ENCODE data around the gene SESN1.

SESN1 gene

DNA sequence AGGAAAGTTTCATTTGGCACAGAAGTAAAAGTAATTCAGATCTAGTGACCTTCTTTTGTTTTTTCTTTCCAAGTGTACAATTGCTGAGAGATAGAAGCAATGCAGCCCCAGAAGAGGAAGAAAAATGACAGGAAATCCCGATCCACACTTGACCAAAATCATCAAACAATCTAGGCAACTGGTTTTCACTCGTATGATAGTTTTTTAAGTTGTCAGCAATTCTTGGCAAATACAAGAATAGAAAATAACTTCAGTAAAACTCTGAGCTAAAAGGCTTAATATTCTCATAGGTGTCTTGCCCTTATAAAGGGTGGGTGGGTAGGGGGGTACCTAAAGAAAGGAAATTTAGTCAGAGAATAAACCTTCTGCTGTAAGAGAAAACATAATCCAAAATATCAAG is 36.0 kb downstream of the SESN1 start:
- no peak for TF ChIP-seq ZFP30 (CRISPR knock-in tag; IDR thresholded peaks at IDR 0.05)
- no peak for ATAC-seq

DNA sequence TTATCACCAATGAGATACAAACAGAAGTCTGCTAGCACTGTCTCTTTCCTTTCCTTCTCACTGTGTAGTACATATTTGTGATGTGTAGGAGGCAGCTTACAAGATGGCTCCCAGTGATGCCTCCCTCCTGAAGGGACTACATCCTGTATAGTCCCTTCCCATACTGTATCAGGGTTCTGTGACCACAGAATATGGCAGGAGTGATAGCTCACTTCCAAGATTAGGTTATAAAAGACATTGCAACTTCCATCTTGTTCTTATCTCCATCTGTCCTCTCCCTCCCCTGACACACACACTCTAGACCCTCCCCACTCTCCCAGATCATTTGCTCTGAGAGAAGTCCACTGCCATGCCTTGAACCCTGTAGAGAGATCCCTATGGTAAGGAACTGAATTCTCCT is 38.0 kb downstream of the SESN1 start:
- ATAC-seq = no peak
- TF ChIP-seq ARNTL (CRISPR knock-in tag; IDR thresholded peaks at IDR 0.05; ENCODE audit: borderline replicate concordance, low read depth) (no peak), ZNF565 (CRISPR knock-in tag; conservative IDR thresholded peaks at IDR 0.05; ENCODE audit: low read depth) (no peak), ZNF70 (CRISPR knock-in tag; IDR thresholded peaks at IDR 0.05) (no peak), ZFP30 (CRISPR knock-in tag; IDR thresholded peaks at IDR 0.05) (no peak), RARB (CRISPR knock-in tag; IDR thresholded peaks at IDR 0.05) (no peak), ZFP3 (CRISPR knock-in tag; IDR thresholded peaks at IDR 0.05) (no peak), PPARA (CRISPR knock-in tag; IDR thresholded peaks at IDR 0.05; ENCODE audit: borderline replicate concordance) (no peak)
- TF ChIP-seq, protein P1, sequence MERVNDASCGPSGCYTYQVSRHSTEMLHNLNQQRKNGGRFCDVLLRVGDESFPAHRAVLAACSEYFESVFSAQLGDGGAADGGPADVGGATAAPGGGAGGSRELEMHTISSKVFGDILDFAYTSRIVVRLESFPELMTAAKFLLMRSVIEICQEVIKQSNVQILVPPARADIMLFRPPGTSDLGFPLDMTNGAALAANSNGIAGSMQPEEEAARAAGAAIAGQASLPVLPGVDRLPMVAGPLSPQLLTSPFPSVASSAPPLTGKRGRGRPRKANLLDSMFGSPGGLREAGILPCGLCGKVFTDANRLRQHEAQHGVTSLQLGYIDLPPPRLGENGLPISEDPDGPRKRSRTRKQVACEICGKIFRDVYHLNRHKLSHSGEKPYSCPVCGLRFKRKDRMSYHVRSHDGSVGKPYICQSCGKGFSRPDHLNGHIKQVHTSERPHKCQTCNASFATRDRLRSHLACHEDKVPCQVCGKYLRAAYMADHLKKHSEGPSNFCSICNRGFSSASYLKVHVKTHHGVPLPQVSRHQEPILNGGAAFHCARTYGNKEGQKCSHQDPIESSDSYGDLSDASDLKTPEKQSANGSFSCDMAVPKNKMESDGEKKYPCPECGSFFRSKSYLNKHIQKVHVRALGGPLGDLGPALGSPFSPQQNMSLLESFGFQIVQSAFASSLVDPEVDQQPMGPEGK (CRISPR knock-in tag; IDR thresholded peaks at IDR 0.05; ENCODE audit: borderline replicate concordance) = no peak

DNA sequence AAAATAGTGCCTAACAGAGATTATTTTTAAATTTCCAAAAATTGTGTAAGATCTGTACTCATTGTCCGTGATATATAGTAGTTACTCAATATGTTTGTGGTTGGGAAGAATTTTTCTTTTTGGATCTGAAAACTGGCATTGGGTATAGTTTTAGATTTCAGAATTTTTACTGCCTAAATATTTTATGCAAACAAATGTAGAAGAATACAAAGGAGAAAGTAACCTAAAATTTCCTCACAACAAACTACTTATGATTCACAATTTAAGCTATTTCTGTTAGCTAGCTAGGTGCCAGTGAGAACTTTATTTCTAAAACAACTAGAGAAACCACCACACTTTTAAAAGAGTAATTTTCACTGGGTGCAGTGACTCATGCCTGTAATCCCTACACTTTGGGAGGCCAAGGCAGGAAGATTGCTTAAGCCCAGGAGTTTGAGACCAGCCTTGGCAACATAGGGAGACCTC is 38.8 kb downstream of the SESN1 start:
- no peak for TF ChIP-seq OSR1 (CRISPR knock-in tag; IDR thresholded peaks at IDR 0.05)
- TF ChIP-seq RARB (CRISPR knock-in tag; IDR thresholded peaks at IDR 0.05) = no peak
- TF ChIP-seq GLIS3 (CRISPR knock-in tag; IDR thresholded peaks at IDR 0.05) = no peak
- TF ChIP-seq ARNTL (CRISPR knock-in tag; IDR thresholded peaks at IDR 0.05; ENCODE audit: borderline replicate concordance, low read depth) = no peak
- no peak for TF ChIP-seq PPARA (CRISPR knock-in tag; IDR thresholded peaks at IDR 0.05; ENCODE audit: borderline replicate concordance)
- TF ChIP-seq, protein P1 (CRISPR knock-in tag; IDR thresholded peaks at IDR 0.05; ENCODE audit: borderline replicate concordance) = no peak
- TF ChIP-seq, protein P2, sequence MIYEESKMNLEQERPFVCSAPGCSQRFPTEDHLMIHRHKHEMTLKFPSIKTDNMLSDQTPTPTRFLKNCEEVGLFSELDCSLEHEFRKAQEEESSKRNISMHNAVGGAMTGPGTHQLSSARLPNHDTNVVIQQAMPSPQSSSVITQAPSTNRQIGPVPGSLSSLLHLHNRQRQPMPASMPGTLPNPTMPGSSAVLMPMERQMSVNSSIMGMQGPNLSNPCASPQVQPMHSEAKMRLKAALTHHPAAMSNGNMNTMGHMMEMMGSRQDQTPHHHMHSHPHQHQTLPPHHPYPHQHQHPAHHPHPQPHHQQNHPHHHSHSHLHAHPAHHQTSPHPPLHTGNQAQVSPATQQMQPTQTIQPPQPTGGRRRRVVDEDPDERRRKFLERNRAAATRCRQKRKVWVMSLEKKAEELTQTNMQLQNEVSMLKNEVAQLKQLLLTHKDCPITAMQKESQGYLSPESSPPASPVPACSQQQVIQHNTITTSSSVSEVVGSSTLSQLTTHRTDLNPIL (CRISPR knock-in tag; IDR thresholded peaks at IDR 0.05; ENCODE audit: low read depth) = no peak
- no peak for TF ChIP-seq ZFP30 (CRISPR knock-in tag; IDR thresholded peaks at IDR 0.05)
- TF ChIP-seq BACH2 (CRISPR knock-in tag; IDR thresholded peaks at IDR 0.05; ENCODE audit: borderline replicate concordance) = no peak
- no peak for TF ChIP-seq TOX (CRISPR knock-in tag; IDR thresholded peaks at IDR 0.05; ENCODE audit: borderline replicate concordance)
- TF ChIP-seq SNAI2 (CRISPR knock-in tag; IDR thresholded peaks at IDR 0.05) = no peak
- no peak for ATAC-seq

DNA sequence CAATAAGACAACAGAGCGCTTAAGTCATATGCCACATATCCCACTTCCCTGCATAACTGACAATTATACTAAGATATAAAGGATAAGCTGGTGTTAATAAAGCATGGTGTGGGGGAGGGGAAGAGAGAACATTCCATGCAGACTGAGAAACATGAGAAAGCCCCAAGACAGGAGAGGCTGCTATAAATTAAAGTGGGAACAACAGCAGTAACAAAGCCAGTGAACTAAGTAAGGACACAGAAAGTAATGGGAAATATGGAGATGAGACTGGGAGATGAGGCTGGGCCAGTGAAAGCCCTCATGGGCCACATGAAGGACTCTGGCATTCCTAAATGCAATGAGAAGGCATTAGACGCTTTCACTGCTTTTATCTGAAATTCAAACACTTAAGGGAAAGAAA is 41.3 kb downstream of the SESN1 start:
- TF ChIP-seq ZNF8 (CRISPR knock-in tag; IDR thresholded peaks at IDR 0.05) (no peak), OSR1 (CRISPR knock-in tag; IDR thresholded peaks at IDR 0.05) (no peak), ARNTL (CRISPR knock-in tag; IDR thresholded peaks at IDR 0.05; ENCODE audit: borderline replicate concordance, low read depth) (no peak), TOX (CRISPR knock-in tag; IDR thresholded peaks at IDR 0.05; ENCODE audit: borderline replicate concordance) (no peak)
- TF ChIP-seq, protein P2 (CRISPR knock-in tag; IDR thresholded peaks at IDR 0.05; ENCODE audit: low read depth) = no peak
- ATAC-seq = no peak

DNA sequence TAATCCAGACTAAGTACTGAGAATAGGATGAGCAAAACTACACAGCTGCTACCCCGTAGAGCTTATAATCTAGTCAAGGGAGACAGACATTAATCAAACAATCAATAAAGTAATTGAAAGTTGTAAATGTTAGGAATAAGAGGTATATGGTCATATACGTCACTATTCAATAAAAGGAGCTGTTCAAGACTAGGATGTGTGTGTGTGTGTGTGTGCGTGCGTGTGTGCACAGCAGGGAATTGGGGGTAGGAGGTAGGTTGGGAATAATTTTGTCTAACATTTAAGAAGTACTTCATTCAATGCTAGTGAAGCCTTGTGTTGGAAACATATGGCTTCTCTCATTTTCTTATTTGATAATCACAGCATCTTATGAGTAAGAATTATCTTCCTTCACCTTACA is 41.8 kb downstream of the SESN1 start:
- no peak for ATAC-seq
- no peak for TF ChIP-seq TCF4 (CRISPR knock-in tag; IDR thresholded peaks at IDR 0.05; ENCODE audit: borderline replicate concordance)
- no peak for TF ChIP-seq CSDC2 (CRISPR knock-in tag; IDR thresholded peaks at IDR 0.05)
- no peak for TF ChIP-seq PPARA (CRISPR knock-in tag; IDR thresholded peaks at IDR 0.05; ENCODE audit: borderline replicate concordance)

DNA sequence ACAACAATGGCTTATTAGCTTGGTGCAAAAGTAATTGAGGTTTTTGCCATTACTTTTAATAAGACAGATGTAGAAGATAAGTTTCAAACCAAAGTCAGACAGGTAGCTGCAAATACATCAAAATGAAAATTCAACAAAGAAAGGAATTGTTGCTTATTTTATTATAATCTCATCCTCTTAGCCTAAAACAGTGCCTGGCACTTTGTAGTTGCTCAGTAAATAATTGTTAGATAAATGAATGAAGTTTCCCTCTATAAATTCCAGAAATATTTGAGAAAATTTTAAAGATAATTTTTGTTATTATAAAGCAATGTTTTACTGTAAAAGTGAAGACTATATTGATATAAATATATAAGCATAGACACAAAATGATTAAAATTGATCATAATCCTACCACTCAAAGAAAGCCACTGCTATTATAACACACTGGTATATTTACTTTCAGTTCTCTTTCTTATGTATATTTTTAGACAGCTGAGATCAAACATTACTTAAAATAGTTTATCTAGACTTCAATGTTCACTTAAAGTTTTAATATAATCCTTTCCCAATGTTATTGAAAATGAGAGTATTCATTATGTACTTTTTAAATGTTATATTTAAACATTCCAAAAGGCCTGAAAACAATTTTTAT is 42.5 kb downstream of the SESN1 start:
- no peak for ATAC-seq
- TF ChIP-seq, protein P2 (CRISPR knock-in tag; IDR thresholded peaks at IDR 0.05; ENCODE audit: low read depth) = no peak
- TF ChIP-seq TOX (CRISPR knock-in tag; IDR thresholded peaks at IDR 0.05; ENCODE audit: borderline replicate concordance) (no peak), ISL1 (CRISPR knock-in tag; IDR thresholded peaks at IDR 0.05) (no peak), TCF4 (CRISPR knock-in tag; IDR thresholded peaks at IDR 0.05; ENCODE audit: borderline replicate concordance) (no peak), ZNF8 (CRISPR knock-in tag; IDR thresholded peaks at IDR 0.05) (no peak), ZFP3 (CRISPR knock-in tag; IDR thresholded peaks at IDR 0.05) (no peak)
- TF ChIP-seq, protein P3, sequence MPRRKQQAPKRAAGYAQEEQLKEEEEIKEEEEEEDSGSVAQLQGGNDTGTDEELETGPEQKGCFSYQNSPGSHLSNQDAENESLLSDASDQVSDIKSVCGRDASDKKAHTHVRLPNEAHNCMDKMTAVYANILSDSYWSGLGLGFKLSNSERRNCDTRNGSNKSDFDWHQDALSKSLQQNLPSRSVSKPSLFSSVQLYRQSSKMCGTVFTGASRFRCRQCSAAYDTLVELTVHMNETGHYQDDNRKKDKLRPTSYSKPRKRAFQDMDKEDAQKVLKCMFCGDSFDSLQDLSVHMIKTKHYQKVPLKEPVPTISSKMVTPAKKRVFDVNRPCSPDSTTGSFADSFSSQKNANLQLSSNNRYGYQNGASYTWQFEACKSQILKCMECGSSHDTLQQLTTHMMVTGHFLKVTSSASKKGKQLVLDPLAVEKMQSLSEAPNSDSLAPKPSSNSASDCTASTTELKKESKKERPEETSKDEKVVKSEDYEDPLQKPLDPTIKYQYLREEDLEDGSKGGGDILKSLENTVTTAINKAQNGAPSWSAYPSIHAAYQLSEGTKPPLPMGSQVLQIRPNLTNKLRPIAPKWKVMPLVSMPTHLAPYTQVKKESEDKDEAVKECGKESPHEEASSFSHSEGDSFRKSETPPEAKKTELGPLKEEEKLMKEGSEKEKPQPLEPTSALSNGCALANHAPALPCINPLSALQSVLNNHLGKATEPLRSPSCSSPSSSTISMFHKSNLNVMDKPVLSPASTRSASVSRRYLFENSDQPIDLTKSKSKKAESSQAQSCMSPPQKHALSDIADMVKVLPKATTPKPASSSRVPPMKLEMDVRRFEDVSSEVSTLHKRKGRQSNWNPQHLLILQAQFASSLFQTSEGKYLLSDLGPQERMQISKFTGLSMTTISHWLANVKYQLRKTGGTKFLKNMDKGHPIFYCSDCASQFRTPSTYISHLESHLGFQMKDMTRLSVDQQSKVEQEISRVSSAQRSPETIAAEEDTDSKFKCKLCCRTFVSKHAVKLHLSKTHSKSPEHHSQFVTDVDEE (CRISPR knock-in tag; IDR thresholded peaks at IDR 0.05) = no peak
